ENCODE data around the gene SOCS1. TPM values are rescaled to one million over a fixed set of nuclear protein-coding genes. Genes with fewer than 3 reads are reported as not detected.

Gene SOCS1
- total and polyA plus RNA-seq, 2 donors (not counting 3 experiments of a cell fraction or from before 2014, with no cell fraction given): 1.1 to 1.7 TPM

DNA sequence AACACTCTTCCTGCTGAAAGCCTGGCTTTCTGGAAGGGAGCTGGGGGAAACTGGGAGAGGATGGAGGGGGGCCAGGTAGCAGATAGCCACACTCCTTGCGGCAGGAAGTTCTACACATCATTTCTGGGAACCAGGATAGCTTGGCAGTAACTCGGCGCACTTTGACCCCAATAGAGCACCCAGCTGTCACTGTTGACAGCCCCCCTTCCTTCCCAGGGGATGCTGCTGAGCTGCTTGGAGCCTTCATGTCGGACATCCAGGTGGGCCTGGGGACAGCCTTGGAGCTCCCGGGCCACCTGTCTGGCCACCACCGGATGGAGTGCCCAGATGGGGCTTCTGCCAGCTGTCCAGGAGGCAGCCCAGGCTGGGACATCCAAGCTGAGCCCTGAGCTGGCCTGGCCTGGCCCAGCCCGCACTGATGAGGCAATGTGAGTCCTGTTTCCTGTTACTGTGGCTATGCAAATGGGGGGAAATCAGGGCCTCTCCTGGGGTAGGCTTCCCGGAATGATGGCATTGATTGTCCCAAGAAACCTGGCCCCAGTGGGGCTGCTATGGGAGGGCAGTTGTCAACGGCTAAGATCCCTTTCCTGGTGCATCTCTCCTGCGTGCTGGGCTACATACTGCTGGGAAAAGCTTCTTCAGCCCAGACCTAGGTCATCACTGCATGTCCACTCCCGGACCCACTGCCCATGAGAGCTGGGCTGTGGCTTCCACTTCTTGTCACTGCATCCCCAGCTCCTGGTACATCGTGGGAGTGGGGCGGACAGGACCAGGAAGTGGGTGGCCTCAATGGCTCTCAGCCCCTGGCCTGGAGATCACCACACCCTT, 50.0 kb downstream of the SOCS1 start:
- ChIA-PET CTCF (interaction anchor here (0.8 to 1.6 kb wide), 4 partner anchors 11 to 235 kb away, joined by 3 to 6 read pairs (median 4); no protein-coding TSS in a partner anchor), POLR2A (no interaction called here)
- Histone ChIP-seq H3K4me2 (ENCODE audit: insufficient read depth, low read length) (no peak overlapping the region), H3K9ac (replicated peaks; ENCODE audit: extremely low read depth, insufficient read depth, low read length) (no peak overlapping the region), H3K9me1 (replicated peaks; ENCODE audit: control insufficient read depth, extremely low read depth, insufficient read depth, low read length) (no peaks in the 10 kb centered on the region), H3K4me3 (replicated peaks in 1 of 3; ENCODE audit: insufficient read depth in 1 of 3, low read depth in 1 of 3, low read length in 3 of 3) (no peak overlapping the region), H4K20me1 (replicated peaks; ENCODE audit: control insufficient read depth, extremely low read depth, insufficient read depth, low read length) (no peaks in the 10 kb centered on the region), H3K27ac (ENCODE audit: insufficient read depth, low read depth, low read length) (no peak overlapping the region), H2AFZ (ENCODE audit: low read depth, low read length) (no peak overlapping the region), H3K79me2 (ENCODE audit: control insufficient read depth, insufficient read depth, low read length) (no peaks in the 10 kb centered on the region), H3K27me3 (ENCODE audit: control insufficient read depth in 2 of 2, insufficient read depth in 2 of 2, low read length in 2 of 2) (no peaks in the 10 kb centered on the region), H3K36me3 (ENCODE audit: control insufficient read depth in 2 of 2, extremely low read depth in 1 of 2, insufficient read depth in 2 of 2, low read length in 2 of 2) (no peaks in the 10 kb centered on the region), H3K9me3 (replicated peaks; ENCODE audit: control insufficient read depth, insufficient read depth, low read length) (no peaks in the 10 kb centered on the region), H3K4me1 (ENCODE audit: control insufficient read depth, extremely low read depth, insufficient read depth, low read length) (peaks cover 18% of the 10 kb centered on the region)
- intact Hi-C loops (cut with micrococcal nuclease) (no loop called here), dilution Hi-C loops (cut with MboI; ENCODE audit: extremely low pct_ligation_motif_present, low sequenced_read_pairs) (no loop called here)
- BruUV-seq (replicated peaks): no TSS peak
- FAIRE-seq (no peak), DNase-seq (ENCODE audit: low read depth, low spot score) (peak; percentile 9)
- no peak for TF ChIP-seq CTCF (IDR thresholded peaks at IDR 0.05; ENCODE audit: extremely low read depth in 1 of 2, insufficient read depth in 1 of 2, low read depth in 1 of 2, low read length in 2 of 2)
- TF ChIP-seq EZH2 (IDR thresholded peaks at IDR 0.05; ENCODE audit: borderline replicate concordance, low read depth, low read length, severe bottlenecking): no peak
- no peak for TF ChIP-seq GATA2 (IDR thresholded peaks at IDR 0.05; ENCODE audit: insufficient read depth, insufficient read length, low read depth, low read length)
- no peak for TF ChIP-seq POLR2AphosphoS5 (IDR thresholded peaks at IDR 0.05; ENCODE audit: insufficient read depth, low read depth, low read length)
- no peak for TF ChIP-seq MAX (IDR thresholded peaks at IDR 0.05; ENCODE audit: insufficient read depth, insufficient read length)
- TF ChIP-seq JUN (IDR thresholded peaks at IDR 0.05; ENCODE audit: borderline replicate concordance, insufficient read depth, insufficient read length, low read depth): no peak
- no peak for TF ChIP-seq MYC (IDR thresholded peaks at IDR 0.05; ENCODE audit: low read depth, low read length)
- no peak for TF ChIP-seq FOS (IDR thresholded peaks at IDR 0.05; ENCODE audit: borderline replicate concordance, insufficient read depth, low read length)
- TF ChIP-seq POLR2A (IDR thresholded peaks at IDR 0.05; ENCODE audit: low read depth, low read length): no peak
